G401 (cell line): ENCODE data around the gene TEX54. TPM values are rescaled to one million over a fixed set of nuclear protein-coding genes. Genes with fewer than 3 reads are reported as not detected.

ENCODE experiments used
- DNase-seq: peaks from one replicate; pipeline ENCODE4 v3.0.0-alpha.2; 2015; ENCODE audit warnings: low spot score
- in situ Hi-C: cut with HindIII; loops from 2 replicates; pipeline ENCODE4 v1.10.0; 2016; ENCODE audit warnings: low sequenced_read_pairs, mixed read lengths
- total RNA-seq: library from RNA; depleted of rRNA; stranded (reverse); fragments of >200 nt; shearing (Covaris generic); gene quantifications from 2 replicates; pipeline ENCODE4 v1.2.3, GENCODE V29; 2014; rRNA removed

The TEX54 gene
- total RNA-seq, 1 experiment from 2014 or later: not detected

- DNase-seq: no peak
- in situ Hi-C loops: no loop called here
These were observed 36.4 kb downstream of the TEX54 start for GRCh38 chr11:62796281-62796680.

DNA sequence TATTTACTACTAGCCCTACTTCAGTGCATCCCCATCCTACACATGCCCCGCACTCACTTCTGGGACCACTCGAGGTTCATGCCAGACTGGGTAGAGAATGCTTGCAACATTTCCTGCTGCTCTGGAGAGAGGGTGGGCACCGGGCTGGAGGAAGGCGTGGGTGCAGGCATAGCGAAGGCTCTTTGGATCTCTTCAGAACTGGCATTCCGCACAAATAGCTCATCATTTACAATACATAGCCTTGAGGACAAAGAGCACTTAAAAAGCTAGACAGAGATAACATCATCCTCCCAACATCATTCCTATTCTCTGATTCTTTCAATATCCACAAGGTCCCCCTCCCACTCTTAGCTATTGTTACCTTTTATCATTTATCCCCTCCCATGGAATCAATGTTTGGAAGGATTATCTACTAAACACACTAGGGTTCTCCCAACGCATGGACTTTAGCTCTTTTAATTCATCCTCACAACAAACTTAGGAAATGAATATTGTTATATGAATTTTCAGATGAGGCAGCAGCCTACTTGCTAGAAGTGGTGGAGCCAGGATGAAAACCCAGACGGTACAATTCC lies 38.4 kb downstream of the TEX54 start:
- no peak for DNase-seq
- in situ Hi-C loops: no loop called here

DNA sequence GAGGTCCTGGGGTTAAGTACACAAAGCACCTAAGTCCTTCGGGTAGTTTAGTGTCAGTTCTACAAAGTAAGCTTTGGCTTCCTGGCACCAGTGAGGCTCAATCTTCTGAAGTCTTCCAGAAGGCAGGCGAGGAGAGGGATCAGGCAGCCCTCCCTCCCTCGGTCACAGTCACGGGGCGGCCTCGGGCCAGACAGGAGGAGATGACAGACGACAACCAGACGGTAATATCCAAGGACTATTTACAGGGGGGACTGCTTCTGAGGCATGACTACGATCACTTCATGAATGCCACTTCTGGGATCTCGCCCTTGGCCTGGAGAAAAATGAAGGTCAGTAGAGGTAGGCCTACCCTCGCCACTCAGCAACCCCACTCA lies 40.5 kb downstream of the TEX54 start:
- in situ Hi-C loops: no loop called here
- DNase-seq: no peak

DNA sequence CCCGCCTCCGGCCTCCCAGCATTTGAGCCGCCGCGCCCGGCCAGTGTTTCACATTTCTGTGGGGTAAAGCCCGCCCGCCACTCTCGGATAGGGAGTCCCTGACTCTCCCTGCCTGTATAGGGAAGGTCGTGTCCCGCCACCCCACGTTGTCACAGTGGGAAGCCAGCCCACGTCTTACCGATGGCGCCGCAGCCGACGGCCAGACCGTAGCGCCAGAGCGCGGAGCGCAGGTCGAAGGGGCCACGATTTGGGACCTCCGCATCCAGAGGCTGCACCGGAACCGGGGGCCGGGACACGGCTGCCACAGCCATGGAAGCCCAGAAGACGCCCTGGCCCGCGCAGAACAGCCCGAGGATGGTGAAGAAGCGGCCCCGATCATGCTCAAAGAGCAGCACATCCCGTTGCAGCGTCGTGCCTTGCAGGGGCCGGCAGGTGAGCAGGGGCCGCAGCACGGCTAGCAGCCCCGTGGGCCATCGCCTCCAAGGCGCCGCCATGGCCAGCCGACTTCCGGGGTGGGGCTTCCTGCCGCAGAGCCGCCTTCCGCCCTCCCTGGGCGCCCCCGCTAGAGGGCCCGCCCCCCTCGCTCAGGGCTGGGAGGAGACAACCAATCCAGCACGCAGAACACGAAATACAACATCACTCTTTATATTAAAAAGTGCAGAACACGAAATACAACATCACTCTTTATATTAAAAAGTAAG lies 41.0 kb downstream of the TEX54 start, which contains the start of gene TMEM223:
Gene TMEM223 (minus strand): TSS at position 506 of the 701 bp plus-strand sequence. CDS start 12 bp downstream, at position 494.
- in situ Hi-C loops: no loop called here

DNA sequence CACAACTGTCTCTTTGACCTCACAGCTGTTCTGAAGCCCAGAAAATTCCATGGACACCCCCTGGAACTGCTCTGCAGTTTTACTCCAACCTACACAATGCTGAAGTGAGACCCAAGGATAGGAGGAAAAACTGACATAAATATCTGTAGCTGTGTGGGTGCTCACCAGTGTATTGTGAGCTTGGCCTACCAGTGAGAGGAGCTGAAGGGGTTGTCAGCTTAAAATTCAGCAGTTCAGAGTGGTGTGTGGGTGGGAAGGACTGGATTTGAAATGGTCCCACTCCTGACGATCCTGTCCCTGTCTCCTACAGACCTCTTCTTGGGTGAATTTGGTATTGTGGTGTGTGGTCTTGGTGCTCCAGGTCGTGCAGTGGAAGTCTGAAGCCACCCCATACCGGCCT lies 43.1 kb downstream of the TEX54 start:
- in situ Hi-C loops: no loop called here
- no peak for DNase-seq

More for the DNA sequence above, 41.0 kb downstream of the TEX54 start, which contains the start of gene TMEM223:
- peak; percentile 82 for DNase-seq

DNA sequence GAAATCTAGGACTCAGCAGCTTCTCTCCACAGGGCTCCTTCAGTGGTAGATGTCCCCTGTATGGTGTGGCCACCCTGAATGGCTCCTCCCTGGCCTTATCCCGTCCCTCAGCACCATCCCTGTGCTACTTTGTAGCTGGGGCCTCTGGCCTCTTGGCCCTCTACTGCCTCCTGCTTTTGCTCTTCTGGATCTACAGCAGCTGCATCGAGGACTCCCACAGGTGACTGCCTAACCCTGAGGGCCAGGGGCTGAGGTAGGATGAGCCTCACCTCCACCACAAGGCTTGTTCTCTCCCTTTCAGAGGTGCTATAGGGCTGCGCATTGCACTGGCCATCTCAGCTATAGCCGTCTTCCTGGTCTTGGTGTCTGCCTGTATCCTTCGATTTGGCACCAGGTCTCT lies 43.6 kb downstream of the TEX54 start:
- no peak for DNase-seq
- in situ Hi-C loops: no loop called here

- in situ Hi-C loops: no loop called here
- peak; percentile 99 for DNase-seq
These were observed 45.5 kb downstream of the TEX54 start, which contains the start of gene TMEM179B for GRCh38 chr11:62787005-62787759. Gene TMEM179B (plus strand): TSS chr11:62787402. CDS start chr11:62787432, 30 bp downstream.

- DNase-seq: peak; percentile 79
- in situ Hi-C loops: no loop called here
These were observed 46.2 kb downstream of the TEX54 start for GRCh38 chr11:62786318-62787004.

DNA sequence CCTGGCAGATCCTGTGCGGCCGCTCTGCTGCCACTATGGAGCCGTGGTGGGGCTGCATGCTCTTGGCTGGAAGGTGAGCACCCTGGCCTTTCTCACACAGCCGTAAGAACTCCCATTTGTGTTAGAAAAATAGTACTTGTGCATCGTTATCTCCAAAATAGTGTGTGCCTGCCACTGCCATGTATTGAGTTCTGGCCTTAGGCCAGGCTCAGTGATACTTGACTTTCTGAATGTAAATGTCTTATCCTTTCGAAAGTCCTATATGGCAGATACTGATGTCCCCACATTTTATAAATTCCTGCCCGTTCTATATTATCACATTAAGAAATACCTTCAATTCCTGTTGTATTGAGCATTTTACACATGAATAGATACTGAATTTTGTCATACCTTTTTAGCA lies 49.9 kb downstream of the TEX54 start:
- in situ Hi-C loops: no loop called here
- no peak for DNase-seq

Other genes with a start within 250 kb of the TEX54 start
- gene TUT1, start 241.3 kb downstream of the TEX54 start, total RNA-seq: 16.5 and 17.6 TPM in 2 replicates
- 190 and 224 TPM in 2 replicates for gene MTA2, start 231.0 kb downstream of the TEX54 start, total RNA-seq
- 33.2 and 55.7 TPM in 2 replicates for gene EML3, start 220.1 kb downstream of the TEX54 start, total RNA-seq
- gene ROM1, start 219.6 kb downstream of the TEX54 start, total RNA-seq: 14.2 and 14.9 TPM in 2 replicates
- 58.5 and 67.4 TPM in 2 replicates for gene B3GAT3, start 210.9 kb downstream of the TEX54 start, total RNA-seq
- gene GANAB, start 186.2 kb downstream of the TEX54 start, total RNA-seq: 289 and 394 TPM in 2 replicates
- gene INTS5, start 179.5 kb downstream of the TEX54 start, total RNA-seq: 30.0 and 33.5 TPM in 2 replicates
- gene C11orf98, start 167.6 kb downstream of the TEX54 start, total RNA-seq: 117 and 157 TPM in 2 replicates
- 12.7 and 13.5 TPM in 2 replicates for gene CSKMT, start 167.5 kb downstream of the TEX54 start, total RNA-seq
- gene UQCC3, start 161.2 kb downstream of the TEX54 start, total RNA-seq: 23.0 and 28.7 TPM in 2 replicates
- gene LBHD1, start 160.6 kb downstream of the TEX54 start, total RNA-seq: 1.8 and 3.7 TPM in 2 replicates
- 139 and 203 TPM in 2 replicates for gene UBXN1, start 153.8 kb downstream of the TEX54 start, total RNA-seq
- gene LRRN4CL, start 143.3 kb downstream of the TEX54 start, total RNA-seq: 0.07 and 0.12 TPM in 2 replicates
- 48.7 and 59.6 TPM in 2 replicates for gene BSCL2, start 125.4 kb downstream of the TEX54 start, total RNA-seq
- 0.14 TPM in 1 of 2 replicates, not detected in the other for gene GNG3, start 125.2 kb downstream of the TEX54 start, total RNA-seq
- 13.5 and 14.9 TPM in 2 replicates for gene HNRNPUL2, start 105.4 kb downstream of the TEX54 start, total RNA-seq
- 34.3 and 47.2 TPM in 2 replicates for gene TTC9C, start 104.4 kb downstream of the TEX54 start, total RNA-seq
- gene ZBTB3, start 78.7 kb downstream of the TEX54 start, total RNA-seq: 10.6 and 14.1 TPM in 2 replicates
- gene POLR2G, start 71.3 kb downstream of the TEX54 start, total RNA-seq: 96.3 and 110 TPM in 2 replicates
- 38.3 and 55.0 TPM in 2 replicates for gene TAF6L, start 61.4 kb downstream of the TEX54 start, total RNA-seq
- gene TMEM179B, start 45.4 kb downstream of the TEX54 start, total RNA-seq: 33.6 and 103 TPM in 2 replicates
- 52.9 and 55.5 TPM in 2 replicates for gene TMEM223, start 40.8 kb downstream of the TEX54 start, total RNA-seq
- 10.2 and 23.3 TPM in 2 replicates for gene NXF1, start 27.4 kb downstream of the TEX54 start, total RNA-seq
- 40.9 and 49.0 TPM in 2 replicates for gene STX5, start 790 bp downstream of the TEX54 start, total RNA-seq
- gene WDR74, start 6.7 kb upstream of the TEX54 start, total RNA-seq: 103 and 110 TPM in 2 replicates
- gene SLC3A2, start 48.1 kb upstream of the TEX54 start, total RNA-seq: 225 and 239 TPM in 2 replicates
- not detected in 2 replicates for gene CHRM1, start 88.5 kb upstream of the TEX54 start, total RNA-seq
- gene SLC22A6, start 152.1 kb upstream of the TEX54 start, total RNA-seq: not detected in 2 replicates
- not detected in 2 replicates for gene SLC22A8, start 183.0 kb upstream of the TEX54 start, total RNA-seq